A673 (cell line): ENCODE data around the gene CHD1L. TPM values are rescaled to one million over a fixed set of nuclear protein-coding genes. Genes with fewer than 3 reads are reported as not detected.

Experiments
- BruUV-seq: library from RNA; stranded (reverse); fragments of 400-500 nt; replicated peaks from 2 replicates; lab custom pipeline; 2021; lab: Mats Ljungman, UMichigan
- CTCF ChIA-PET: fragments of 300-600 bp; sonication (Branson Sonifier 250); formaldehyde crosslinking; loops from one replicate; lab custom pipeline; 2022; ENCODE audit warnings: antibody characterized with exemption; lab: Charles Lee
- POLR2A ChIA-PET: fragments of 300-600 bp; sonication (Branson Sonifier 250); formaldehyde crosslinking; loops from one replicate; lab custom pipeline; 2022; ENCODE audit warnings: antibody characterized with exemption; ENCODE audit not compliant: low non-redundant PET; lab: Charles Lee
- DNase-seq: peaks from one replicate; pipeline ENCODE4 v3.0.0-alpha.2; 2015; ENCODE audit warnings: low spot score
- H3K27ac ChIP-seq: fragments of 200-600 bp; sonication (generic); 2 replicates; pipeline ENCODE4 v1.5.1; 2016; ENCODE audit warnings: mixed run types, low read depth, mild to moderate bottlenecking, mixed read lengths, antibody characterized with exemption, low read length; ENCODE audit not compliant: poor library complexity, severe bottlenecking
- H3K27me3 ChIP-seq: fragments of 200-600 bp; sonication (generic); replicated peaks from 2 replicates; pipeline ENCODE4 v1.6.1; 2017; ENCODE audit warnings: mixed run types, low read depth, mild to moderate bottlenecking, mixed read lengths, antibody characterized with exemption, low read length; ENCODE audit not compliant: insufficient read depth, poor library complexity
- H3K36me3 ChIP-seq: fragments of 200-600 bp; sonication (generic); 2 replicates; pipeline ENCODE4 v1.6.1; 2016; ENCODE audit warnings: mixed run types, mild to moderate bottlenecking, mixed read lengths, antibody characterized with exemption, low read length; ENCODE audit not compliant: insufficient read depth, poor library complexity, severe bottlenecking
- H3K4me1 ChIP-seq: fragments of 200-600 bp; sonication (generic); 2 replicates; pipeline ENCODE4 v1.6.1; 2017; ENCODE audit warnings: mixed run types, mild to moderate bottlenecking, mixed read lengths, antibody characterized with exemption, low read length; ENCODE audit not compliant: insufficient read depth, poor library complexity, severe bottlenecking
- H3K4me3 ChIP-seq: fragments of 200-600 bp; sonication (generic); 2 replicates; pipeline ENCODE4 v1.5.1; 2016; ENCODE audit warnings: low read depth, mixed run types, mild to moderate bottlenecking, mixed read lengths, low read length; ENCODE audit not compliant: poor library complexity, severe bottlenecking
- H3K9me3 ChIP-seq: fragments of 200-600 bp; sonication (generic); 2 replicates; pipeline ENCODE4 v1.6.1; 2016; ENCODE audit warnings: mixed run types, low read depth, mild to moderate bottlenecking, mixed read lengths, antibody characterized with exemption, low read length; ENCODE audit not compliant: poor library complexity, severe bottlenecking
- EZH2 ChIP-seq: fragments of 200-600 bp; sonication (generic); IDR thresholded peaks from 2 replicates; pipeline ENCODE4 v1.6.1; 2017; ENCODE audit warnings: borderline replicate concordance, low read depth, mild to moderate bottlenecking, mixed read lengths, antibody characterized with exemption, low read length; ENCODE audit not compliant: poor library complexity, severe bottlenecking
- intact Hi-C: fragments of 100-400 bp; cut with micrococcal nuclease; formaldehyde crosslinking; loops from one replicate; pipeline ENCODE4 v1.10.0; 2022; ENCODE audit not compliant: unreplicated experiment
- total RNA-seq: library from RNA; stranded (reverse); gene quantifications from 2 replicates; pipeline ENCODE4 v1.2.3, GENCODE V29; 2021
- TF ChIP-seq, protein P1 (sequence below): fragments of 300-800, 200-600 bp; sonication (generic); conservative IDR thresholded peaks from 2 replicates; pipeline ENCODE4 v1.5.1; 2017; ENCODE audit warnings: low read depth, mild to moderate bottlenecking, antibody characterized with exemption, low read length, moderate library complexity, mixed read lengths

CHD1L gene
- total RNA-seq, 1 experiment from 2014 or later = 64.5 TPM

DNA sequence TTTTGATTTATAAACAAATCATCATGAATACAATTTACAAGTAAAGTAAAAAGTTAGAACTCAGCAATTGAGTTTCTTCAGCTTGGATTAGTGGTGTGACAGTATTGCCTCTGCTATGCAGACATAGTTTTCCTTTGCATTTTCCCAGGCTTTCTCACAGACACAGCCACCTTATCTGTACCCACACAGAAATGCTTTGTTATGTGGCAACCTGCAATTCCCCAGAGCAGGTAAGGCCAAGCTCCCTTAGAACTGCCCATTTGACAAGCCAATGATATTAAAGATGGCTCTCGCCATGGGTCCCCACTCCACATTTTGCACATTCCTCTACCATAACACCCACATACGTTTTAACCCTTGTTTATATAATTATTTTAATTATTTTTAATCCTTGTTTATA is 31.5 kb upstream of the CHD1L start:
- no TSS peak for BruUV-seq
- Histone ChIP-seq H3K27me3 (no peaks in the 10 kb centered on the region), H3K9me3 (no peaks in the 10 kb centered on the region), H3K27ac (no peak overlapping the region), H3K36me3 (no peaks in the 10 kb centered on the region), H3K4me1 (no peaks in the 10 kb centered on the region), H3K4me3 (no peak overlapping the region)
- ChIA-PET POLR2A (no interaction called here), CTCF (no interaction called here)
- no peak for TF ChIP-seq EZH2
- TF ChIP-seq, protein P1, sequence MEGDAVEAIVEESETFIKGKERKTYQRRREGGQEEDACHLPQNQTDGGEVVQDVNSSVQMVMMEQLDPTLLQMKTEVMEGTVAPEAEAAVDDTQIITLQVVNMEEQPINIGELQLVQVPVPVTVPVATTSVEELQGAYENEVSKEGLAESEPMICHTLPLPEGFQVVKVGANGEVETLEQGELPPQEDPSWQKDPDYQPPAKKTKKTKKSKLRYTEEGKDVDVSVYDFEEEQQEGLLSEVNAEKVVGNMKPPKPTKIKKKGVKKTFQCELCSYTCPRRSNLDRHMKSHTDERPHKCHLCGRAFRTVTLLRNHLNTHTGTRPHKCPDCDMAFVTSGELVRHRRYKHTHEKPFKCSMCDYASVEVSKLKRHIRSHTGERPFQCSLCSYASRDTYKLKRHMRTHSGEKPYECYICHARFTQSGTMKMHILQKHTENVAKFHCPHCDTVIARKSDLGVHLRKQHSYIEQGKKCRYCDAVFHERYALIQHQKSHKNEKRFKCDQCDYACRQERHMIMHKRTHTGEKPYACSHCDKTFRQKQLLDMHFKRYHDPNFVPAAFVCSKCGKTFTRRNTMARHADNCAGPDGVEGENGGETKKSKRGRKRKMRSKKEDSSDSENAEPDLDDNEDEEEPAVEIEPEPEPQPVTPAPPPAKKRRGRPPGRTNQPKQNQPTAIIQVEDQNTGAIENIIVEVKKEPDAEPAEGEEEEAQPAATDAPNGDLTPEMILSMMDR = no peak
- intact Hi-C loops = no loop called here
- DNase-seq = no peak

DNA sequence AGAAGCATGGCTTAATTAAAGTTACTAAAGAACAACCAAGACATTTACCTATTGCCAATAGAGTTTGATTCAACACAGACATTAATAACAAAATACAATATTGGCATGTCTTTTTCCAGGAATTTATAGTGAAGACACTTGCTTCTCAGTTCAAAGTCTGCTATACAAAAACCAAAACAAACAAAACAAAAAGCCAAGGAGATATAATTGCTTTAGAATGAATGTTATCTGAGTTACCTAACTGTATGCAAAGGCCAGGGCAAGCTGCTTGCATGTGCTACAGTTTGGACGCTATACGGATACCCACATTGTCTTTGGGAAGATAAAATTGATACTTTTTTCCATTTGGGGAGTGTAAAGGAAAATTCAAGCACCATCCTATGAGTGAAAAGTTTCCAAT is 30.9 kb upstream of the CHD1L start:
- TF ChIP-seq EZH2 = no peak
- TF ChIP-seq, protein P1 = no peak
- no peak overlapping the region for H3K4me3 ChIP-seq
- no peaks in the 10 kb centered on the region for H3K36me3 ChIP-seq
- no TSS peak for BruUV-seq
- no peaks in the 10 kb centered on the region for H3K4me1 ChIP-seq
- H3K27me3 ChIP-seq = no peaks in the 10 kb centered on the region
- intact Hi-C loops = no loop called here
- H3K27ac ChIP-seq = no peak overlapping the region
- ChIA-PET CTCF (no interaction called here), POLR2A (no interaction called here)
- no peak for DNase-seq
- H3K9me3 ChIP-seq = no peaks in the 10 kb centered on the region

DNA sequence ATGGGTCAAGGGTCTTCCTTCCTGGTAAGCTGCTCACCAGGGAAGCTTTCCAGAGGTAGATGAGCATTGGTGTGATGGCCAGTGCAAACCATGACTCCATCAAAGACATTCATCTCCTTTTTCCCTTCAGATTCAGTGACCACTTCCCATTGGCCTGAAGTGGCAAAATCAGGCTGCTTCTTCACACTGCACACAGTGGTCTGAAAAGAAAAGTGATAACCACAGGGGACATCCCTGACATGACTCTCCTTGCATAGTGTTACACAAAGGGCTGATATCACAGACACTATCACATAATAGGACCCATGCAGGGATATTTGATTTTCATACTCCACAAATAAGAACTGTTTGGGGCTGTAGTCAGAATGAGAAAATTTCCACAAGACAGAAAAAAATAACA is 29.2 kb upstream of the CHD1L start:
- no TSS peak for BruUV-seq
- Histone ChIP-seq H3K4me1 (no peaks in the 10 kb centered on the region), H3K4me3 (no peak overlapping the region), H3K9me3 (no peaks in the 10 kb centered on the region), H3K27ac (no peak overlapping the region), H3K27me3 (no peaks in the 10 kb centered on the region), H3K36me3 (no peaks in the 10 kb centered on the region)
- TF ChIP-seq, protein P1 = no peak
- TF ChIP-seq EZH2 = no peak
- ChIA-PET POLR2A (no interaction called here), CTCF (no interaction called here)
- intact Hi-C loops = no loop called here
- DNase-seq = no peak
